Loucy (cell line): ENCODE data around the gene TDRD9.

ENCODE experiments used
- H2AFZ ChIP-seq: fragments of 200-600 bp; sonication (generic); 2 replicates; pipeline ENCODE4 v1.6.0; 2016; ENCODE audit warnings: antibody characterized with exemption, mild to moderate bottlenecking, low read length, moderate library complexity
- H3F3A ChIP-seq: fragments of 200-600 bp; 2 replicates; pipeline ENCODE4 v1.6.0; 2016; ENCODE audit warnings: antibody characterized with exemption, low read depth, mild to moderate bottlenecking
- H3K27me3 ChIP-seq: fragments of 200-600 bp; sonication (generic); 2 replicates; pipeline ENCODE4 v1.6.1; 2014; ENCODE audit warnings: low read length, mild to moderate bottlenecking; ENCODE audit not compliant: insufficient read depth, poor library complexity, severe bottlenecking
- H3K36me3 ChIP-seq: fragments of 200-600 bp; sonication (generic); 2 replicates; pipeline ENCODE4 v1.6.1; 2016; ENCODE audit warnings: low read length; ENCODE audit not compliant: insufficient read depth
- H3K4me1 ChIP-seq: fragments of 200-600 bp; sonication (generic); 2 replicates; pipeline ENCODE4 v1.5.1; 2014; ENCODE audit warnings: low read length, mild to moderate bottlenecking; ENCODE audit not compliant: insufficient read depth, poor library complexity, severe bottlenecking
- H3K4me2 ChIP-seq: fragments of 200-600 bp; sonication (generic); 2 replicates; pipeline ENCODE4 v1.6.0; 2014; ENCODE audit warnings: antibody characterized with exemption, low read length, low read depth, mild to moderate bottlenecking; ENCODE audit not compliant: poor library complexity, severe bottlenecking
- H3K4me3 ChIP-seq: fragments of 200-600 bp; sonication (generic); 2 replicates; pipeline ENCODE4 v1.5.1; 2014; ENCODE audit warnings: low read length, mild to moderate bottlenecking, mixed read lengths; ENCODE audit not compliant: poor library complexity, severe bottlenecking
- H3K79me2 ChIP-seq: fragments of 200-600 bp; sonication (generic); 2 replicates; pipeline ENCODE4 v1.6.1; 2014; ENCODE audit warnings: low read length; ENCODE audit not compliant: insufficient read depth
- H3K9ac ChIP-seq: fragments of 200-600 bp; sonication (generic); 2 replicates; pipeline ENCODE4 v1.6.0; 2014; ENCODE audit warnings: mild to moderate bottlenecking, low read depth, low read length, moderate library complexity; ENCODE audit not compliant: poor library complexity, severe bottlenecking
- H3K9me2 ChIP-seq: fragments of 200-600 bp; sonication (generic); replicated peaks from 2 replicates; pipeline ENCODE4 v1.6.1; 2016; ENCODE audit warnings: low read depth, low read length, mixed read lengths
- H3K9me3 ChIP-seq: fragments of 200-600 bp; sonication (generic); 2 replicates; pipeline ENCODE4 v1.6.1; 2014; ENCODE audit warnings: mild to moderate bottlenecking, antibody characterized with exemption, low read length, low read depth; ENCODE audit not compliant: insufficient read depth
- H4K20me1 ChIP-seq: fragments of 200-600 bp; sonication (generic); 2 replicates; pipeline ENCODE4 v1.6.0; 2014; ENCODE audit warnings: antibody characterized with exemption, low read length, mild to moderate bottlenecking; ENCODE audit not compliant: insufficient read depth, poor library complexity, severe bottlenecking
- EZH2phosphoT487 ChIP-seq: fragments of 200-600 bp; IDR thresholded peaks from 2 replicates; pipeline ENCODE4 v1.6.1; 2018; ENCODE audit warnings: antibody characterized with exemption, mild to moderate bottlenecking, moderate library complexity, borderline replicate concordance
- TF ChIP-seq, protein P1 (sequence below): fragments of 200-600 bp; sonication (generic); conservative IDR thresholded peaks from 2 replicates; pipeline ENCODE4 v1.5.1; 2014; ENCODE audit warnings: mild to moderate bottlenecking, antibody characterized with exemption, low read length

TDRD9 gene

GRCh38 chr14:103883263-103883523 lies 45.1 kb upstream of the TDRD9 start:
- Histone ChIP-seq H3F3A (no peaks in the 10 kb centered on the region), H3K4me3 (no peak overlapping the region), H3K9me2 (no peaks in the 10 kb centered on the region), H4K20me1 (no peaks in the 10 kb centered on the region), H3K27me3 (no peaks in the 10 kb centered on the region), H3K4me2 (no peak overlapping the region), H3K9me3 (no peaks in the 10 kb centered on the region), H3K36me3 (no peaks in the 10 kb centered on the region), H3K9ac (no peak overlapping the region), H3K4me1 (no peaks in the 10 kb centered on the region), H3K79me2 (no peaks in the 10 kb centered on the region), H2AFZ (no peak overlapping the region)
- TF ChIP-seq, protein P1, sequence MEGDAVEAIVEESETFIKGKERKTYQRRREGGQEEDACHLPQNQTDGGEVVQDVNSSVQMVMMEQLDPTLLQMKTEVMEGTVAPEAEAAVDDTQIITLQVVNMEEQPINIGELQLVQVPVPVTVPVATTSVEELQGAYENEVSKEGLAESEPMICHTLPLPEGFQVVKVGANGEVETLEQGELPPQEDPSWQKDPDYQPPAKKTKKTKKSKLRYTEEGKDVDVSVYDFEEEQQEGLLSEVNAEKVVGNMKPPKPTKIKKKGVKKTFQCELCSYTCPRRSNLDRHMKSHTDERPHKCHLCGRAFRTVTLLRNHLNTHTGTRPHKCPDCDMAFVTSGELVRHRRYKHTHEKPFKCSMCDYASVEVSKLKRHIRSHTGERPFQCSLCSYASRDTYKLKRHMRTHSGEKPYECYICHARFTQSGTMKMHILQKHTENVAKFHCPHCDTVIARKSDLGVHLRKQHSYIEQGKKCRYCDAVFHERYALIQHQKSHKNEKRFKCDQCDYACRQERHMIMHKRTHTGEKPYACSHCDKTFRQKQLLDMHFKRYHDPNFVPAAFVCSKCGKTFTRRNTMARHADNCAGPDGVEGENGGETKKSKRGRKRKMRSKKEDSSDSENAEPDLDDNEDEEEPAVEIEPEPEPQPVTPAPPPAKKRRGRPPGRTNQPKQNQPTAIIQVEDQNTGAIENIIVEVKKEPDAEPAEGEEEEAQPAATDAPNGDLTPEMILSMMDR, result no peak
- TF ChIP-seq EZH2phosphoT487, result no peak

DNA sequence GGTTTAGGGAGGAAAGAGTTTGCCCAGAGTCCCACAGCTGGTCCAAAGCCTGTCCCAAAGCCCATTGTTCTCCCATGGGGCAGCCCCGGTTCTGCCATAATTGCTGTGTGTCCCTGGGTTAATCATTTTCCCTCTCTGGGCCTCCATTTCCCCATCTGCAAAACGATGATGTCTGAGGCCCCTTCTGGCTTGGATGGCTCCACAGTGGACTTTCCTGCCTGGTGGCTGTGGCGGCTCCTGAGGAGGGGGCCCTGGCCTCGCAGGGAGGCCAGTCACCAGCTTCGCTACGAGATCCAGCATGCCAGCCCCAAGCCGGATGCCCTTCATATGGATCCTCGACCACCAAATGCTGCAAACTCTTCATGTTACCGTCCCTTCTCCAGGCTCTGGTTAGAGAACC lies 43.4 kb upstream of the TDRD9 start:
- Histone ChIP-seq H3K27me3 (no peaks in the 10 kb centered on the region), H3F3A (no peaks in the 10 kb centered on the region), H3K9me3 (no peaks in the 10 kb centered on the region), H3K9me2 (no peaks in the 10 kb centered on the region), H4K20me1 (no peaks in the 10 kb centered on the region), H3K9ac (no peak overlapping the region), H3K4me1 (no peaks in the 10 kb centered on the region), H3K4me3 (no peak overlapping the region), H3K36me3 (no peaks in the 10 kb centered on the region), H3K79me2 (no peaks in the 10 kb centered on the region), H3K4me2 (no peak overlapping the region), H2AFZ (no peak overlapping the region)
- TF ChIP-seq, protein P1, result no peak
- TF ChIP-seq EZH2phosphoT487, result no peak

GRCh38 chr14:103885509-103885932 lies 42.7 kb upstream of the TDRD9 start:
- H3K36me3 ChIP-seq, result no peaks in the 10 kb centered on the region
- no peak overlapping the region for H2AFZ ChIP-seq
- H3K4me1 ChIP-seq, result no peaks in the 10 kb centered on the region

More at GRCh38 chr14:103885509-103885932, 42.7 kb upstream of the TDRD9 start:
- no peak overlapping the region for H3K9ac ChIP-seq
- no peaks in the 10 kb centered on the region for H3F3A ChIP-seq
- no peaks in the 10 kb centered on the region for H3K9me2 ChIP-seq
- no peak overlapping the region for H3K4me2 ChIP-seq
- TF ChIP-seq, protein P1, result no peak
- TF ChIP-seq EZH2phosphoT487, result no peak
- no peaks in the 10 kb centered on the region for H3K79me2 ChIP-seq
- no peak overlapping the region for H3K4me3 ChIP-seq
- H3K27me3 ChIP-seq, result no peaks in the 10 kb centered on the region
- no peaks in the 10 kb centered on the region for H3K9me3 ChIP-seq
- no peaks in the 10 kb centered on the region for H4K20me1 ChIP-seq
